Measurements from ENCODE around the gene PTPDC1. TPM values are rescaled to one million over a fixed set of nuclear protein-coding genes. Genes with fewer than 3 reads are reported as not detected.

The PTPDC1 gene
- total and polyA plus RNA-seq, 2 experiments from 2014 or later: 4.4 to 6.1 TPM

DNA sequence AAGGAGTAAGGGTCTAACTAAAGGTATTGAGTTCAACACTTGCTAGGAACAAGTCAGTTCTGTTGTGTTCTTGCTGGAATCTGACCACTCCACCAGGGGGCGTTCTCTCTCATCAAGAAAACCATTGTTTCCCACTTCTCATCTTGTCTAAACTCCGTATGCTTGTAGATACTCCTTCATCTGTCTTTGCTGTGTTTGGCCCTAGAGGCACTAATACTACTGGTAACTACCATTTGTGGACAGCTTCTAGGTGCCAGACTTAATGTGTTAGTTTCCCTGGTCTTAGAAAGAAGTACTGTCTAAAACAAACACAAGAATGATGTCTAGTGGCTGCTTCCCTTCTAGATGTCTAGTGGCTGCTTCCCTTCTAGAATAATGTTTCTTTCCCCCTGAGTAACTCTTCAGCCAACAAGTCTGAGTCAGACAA, 18.7 kb upstream of the PTPDC1 start:
- Histone ChIP-seq H3K79me2 (ENCODE audit: insufficient read depth) (no peaks in the 10 kb centered on the region), H3K27me3 (replicated peaks; ENCODE audit: insufficient read depth) (no peaks in the 10 kb centered on the region), H3K27ac (no peak overlapping the region), H3K9me3 (ENCODE audit: low read depth) (no peaks in the 10 kb centered on the region), H3K9ac (no peak overlapping the region), H3K4me1 (ENCODE audit: insufficient read depth) (no peaks in the 10 kb centered on the region), H3K4me3 (no peak overlapping the region), H2AFZ (peak overlapping the region; percentile 67), H3K9me2 (ENCODE audit: insufficient read depth) (no peaks in the 10 kb centered on the region), H3F3A (ENCODE audit: insufficient read depth) (peaks cover 5% of the 10 kb centered on the region; the same call in 1 of the 2 replicates), H4K20me1 (ENCODE audit: insufficient read depth) (no peaks in the 10 kb centered on the region), H3K36me3 (ENCODE audit: low read depth) (no peaks in the 10 kb centered on the region), H3K4me2 (ENCODE audit: unreplicated experiment) (no peak overlapping the region)
- peak; percentile 85 for DNase-seq
- WGBS, 2 experiments (ENCODE audit: low coverage in 1 of 2, low lambda C conversion rate in 2 of 2, missing lambda C conversion rate in 2 of 2): 19 to 20% methylated on average over 2 of the region's 2 CpGs
- TF ChIP-seq EZH2 (IDR thresholded peaks at IDR 0.05; ENCODE audit: insufficient read depth, poor library complexity, severe bottlenecking): no peak
- no peak for TF ChIP-seq EZH2phosphoT487 (IDR thresholded peaks at IDR 0.05; ENCODE audit: insufficient read depth, low read depth)
- in situ Hi-C loops (cut with MboI): loop anchor here (5.0 to 10.0 kb wide), 2 partner anchors 48 to 139 kb away; no protein-coding TSS in a partner anchor

DNA sequence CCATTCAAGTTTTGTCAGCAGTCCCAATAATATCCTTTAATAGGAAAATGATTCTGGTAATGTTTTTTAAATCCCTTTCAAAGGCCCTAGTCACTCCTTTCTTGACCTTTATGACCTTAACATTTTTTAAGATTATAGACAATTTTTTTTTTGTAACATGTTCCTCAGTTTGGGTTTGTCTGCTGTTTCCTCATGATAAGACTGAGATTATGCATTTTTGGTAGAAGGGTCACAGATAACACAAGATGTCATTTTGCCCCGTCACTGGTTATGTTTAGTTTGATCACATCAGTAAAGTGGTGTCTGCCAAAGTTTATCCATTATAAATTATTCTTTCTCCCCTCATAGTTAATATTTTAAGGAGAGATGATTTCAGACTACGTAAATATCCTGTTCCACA, 16.0 kb upstream of the PTPDC1 start:
- in situ Hi-C loops (cut with MboI): loop anchor here (5.0 to 10.0 kb wide), 2 partner anchors 51 to 137 kb away; no protein-coding TSS in a partner anchor

DNA sequence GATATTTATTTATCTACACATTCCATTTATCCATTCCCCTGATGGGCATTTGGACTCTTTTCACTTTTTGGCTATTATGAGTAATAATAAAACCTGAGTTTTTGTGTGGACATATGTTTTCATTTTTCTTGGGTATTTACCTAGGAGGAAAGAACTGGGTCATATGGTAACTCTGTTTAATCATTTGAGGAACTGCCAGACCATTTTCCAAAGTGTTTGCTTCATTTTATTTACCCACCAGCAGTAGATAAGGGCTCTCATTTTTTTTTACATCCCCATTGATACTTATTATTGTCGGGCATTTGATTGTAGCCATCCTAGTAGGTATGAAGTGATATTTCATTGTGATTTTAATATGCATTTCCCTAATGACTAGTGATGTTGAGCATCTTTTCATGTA, 7.7 kb upstream of the PTPDC1 start:
- in situ Hi-C loops (cut with MboI): no loop called here
- WGBS, 2 experiments (ENCODE audit: low coverage in 1 of 2, low lambda C conversion rate in 2 of 2, missing lambda C conversion rate in 2 of 2): 96 to 100% methylated on average over 1 of the region's 1 CpG
- H3K9me3 ChIP-seq (ENCODE audit: low read depth): no peaks in the 10 kb centered on the region
- H3K4me3 ChIP-seq: no peak overlapping the region
- no peaks in the 10 kb centered on the region for H3K9me2 ChIP-seq (ENCODE audit: insufficient read depth)
- DNase-seq: no peak
- H3K79me2 ChIP-seq (ENCODE audit: insufficient read depth): no peaks in the 10 kb centered on the region
- TF ChIP-seq EZH2phosphoT487 (IDR thresholded peaks at IDR 0.05; ENCODE audit: insufficient read depth, low read depth) (no peak), EZH2 (IDR thresholded peaks at IDR 0.05; ENCODE audit: insufficient read depth, poor library complexity, severe bottlenecking) (no peak)
- no peaks in the 10 kb centered on the region for H3F3A ChIP-seq (ENCODE audit: insufficient read depth)
- H3K9ac ChIP-seq: no peak overlapping the region
- H3K27me3 ChIP-seq (replicated peaks; ENCODE audit: insufficient read depth): no peaks in the 10 kb centered on the region
- H2AFZ ChIP-seq: no peak overlapping the region
- no peaks in the 10 kb centered on the region for H3K4me1 ChIP-seq (ENCODE audit: insufficient read depth)
- H3K27ac ChIP-seq: no peak overlapping the region
- no peak overlapping the region for H3K4me2 ChIP-seq (ENCODE audit: unreplicated experiment)
- no peaks in the 10 kb centered on the region for H4K20me1 ChIP-seq (ENCODE audit: insufficient read depth)
- H3K36me3 ChIP-seq (ENCODE audit: low read depth): no peaks in the 10 kb centered on the region

More for the DNA sequence above, 16.0 kb upstream of the PTPDC1 start:
- Histone ChIP-seq H3K79me2 (ENCODE audit: insufficient read depth) (no peaks in the 10 kb centered on the region), H3K27ac (no peak overlapping the region), H3K4me1 (ENCODE audit: insufficient read depth) (no peaks in the 10 kb centered on the region), H4K20me1 (ENCODE audit: insufficient read depth) (no peaks in the 10 kb centered on the region), H3K4me2 (ENCODE audit: unreplicated experiment) (no peak overlapping the region), H3K9me3 (ENCODE audit: low read depth) (no peaks in the 10 kb centered on the region), H3K27me3 (replicated peaks; ENCODE audit: insufficient read depth) (no peaks in the 10 kb centered on the region), H3K4me3 (no peak overlapping the region), H3K36me3 (ENCODE audit: low read depth) (no peaks in the 10 kb centered on the region), H3F3A (ENCODE audit: insufficient read depth) (peaks cover 5% of the 10 kb centered on the region; the same call in 1 of the 2 replicates), H2AFZ (no peak overlapping the region), H3K9ac (no peak overlapping the region), H3K9me2 (ENCODE audit: insufficient read depth) (no peaks in the 10 kb centered on the region)
- no peak for TF ChIP-seq EZH2 (IDR thresholded peaks at IDR 0.05; ENCODE audit: insufficient read depth, poor library complexity, severe bottlenecking)
- no peak for TF ChIP-seq EZH2phosphoT487 (IDR thresholded peaks at IDR 0.05; ENCODE audit: insufficient read depth, low read depth)
- 94 to 98% methylated on average over 2 of the region's 2 CpGs for WGBS, 2 experiments (ENCODE audit: low coverage in 1 of 2, low lambda C conversion rate in 2 of 2, missing lambda C conversion rate in 2 of 2)
- no peak for DNase-seq

DNA sequence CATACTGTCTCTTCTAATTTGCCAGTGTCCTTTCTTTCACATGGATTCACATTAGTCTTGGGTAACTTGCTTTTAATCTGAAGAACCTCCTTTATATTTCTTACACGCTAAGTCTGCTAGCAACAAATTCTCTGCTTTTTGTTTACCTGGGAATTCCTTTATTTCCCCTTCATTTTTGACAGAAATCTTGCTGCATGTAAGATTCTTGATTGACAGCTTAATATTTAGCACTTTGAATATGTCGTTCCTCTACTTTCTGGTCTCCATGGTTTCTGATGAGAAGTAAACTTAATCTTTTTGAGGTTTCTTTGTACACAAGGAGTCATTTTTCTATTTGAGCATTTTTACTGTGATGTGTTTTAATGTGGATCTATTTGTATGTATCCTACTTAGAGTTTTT, 6.2 kb upstream of the PTPDC1 start:
- H3K9me3 ChIP-seq (ENCODE audit: low read depth): no peaks in the 10 kb centered on the region
- H3K9me2 ChIP-seq (ENCODE audit: insufficient read depth): no peaks in the 10 kb centered on the region
- in situ Hi-C loops (cut with MboI): no loop called here

More for the DNA sequence above, 6.2 kb upstream of the PTPDC1 start:
- H3K36me3 ChIP-seq (ENCODE audit: low read depth): no peaks in the 10 kb centered on the region
- 48 to 50% methylated on average over 2 of the region's 2 CpGs for WGBS, 2 experiments (ENCODE audit: low coverage in 1 of 2, low lambda C conversion rate in 2 of 2, missing lambda C conversion rate in 2 of 2)
- H3K4me3 ChIP-seq: no peak overlapping the region
- no peaks in the 10 kb centered on the region for H3F3A ChIP-seq (ENCODE audit: insufficient read depth)
- H3K27me3 ChIP-seq (replicated peaks; ENCODE audit: insufficient read depth): no peaks in the 10 kb centered on the region
- H3K4me2 ChIP-seq (ENCODE audit: unreplicated experiment): no peak overlapping the region
- H3K9ac ChIP-seq: no peak overlapping the region
- H2AFZ ChIP-seq: no peak overlapping the region
- TF ChIP-seq EZH2phosphoT487 (IDR thresholded peaks at IDR 0.05; ENCODE audit: insufficient read depth, low read depth) (no peak), EZH2 (IDR thresholded peaks at IDR 0.05; ENCODE audit: insufficient read depth, poor library complexity, severe bottlenecking) (no peak)
- H3K4me1 ChIP-seq (ENCODE audit: insufficient read depth): no peaks in the 10 kb centered on the region
- no peaks in the 10 kb centered on the region for H3K79me2 ChIP-seq (ENCODE audit: insufficient read depth)
- DNase-seq: no peak
- H3K27ac ChIP-seq: no peak overlapping the region
- H4K20me1 ChIP-seq (ENCODE audit: insufficient read depth): no peaks in the 10 kb centered on the region

Measured in GM23248 (cell line).